Activated CD4-positive, CD25-positive, alpha-beta regulatory T cell treated with anti-CD3 and anti-CD28 coated beads, Interleukin-2, amount 50 U/mL, for 24 hours (primary cell): ENCODE data around the gene MPP1.
"Not testable (repeated sequence)": the region's sequence is repeated elsewhere in the genome, so short reads cannot be mapped to it uniquely, and the experiment has no call there.

ENCODE experiments used
- ATAC-seq, 2 donors: fragments of 150-1000 bp; cut with Tn5 transposase; one replicate each; pipeline ENCODE4 v1.10.0; 2021; ENCODE audit warnings: mild to moderate bottlenecking in 1 of 2, moderate library complexity in 1 of 2

Gene MPP1

GRCh38 chrX:154804957-154805695 is at the start of gene MPP1:
TSS of gene MPP1 (minus strand) at chrX:154805485. CDS start at chrX:154805373, 112 bp downstream.
- peak; percentile 81 to 82 for ATAC-seq

- no peak for ATAC-seq
These were observed 45.8 kb upstream of the MPP1 start for GRCh38 chrX:154850957-154851611.

- ATAC-seq = peak in 1 of 2 donors; percentile 30
These were observed 35.6 kb upstream of the MPP1 start for GRCh38 chrX:154840856-154841255.

- no peak for ATAC-seq
These were observed 30.9 kb upstream of the MPP1 start for GRCh38 chrX:154836163-154836562.

- no peak for ATAC-seq
These were observed 29.3 kb upstream of the MPP1 start, which contains the start of gene SMIM9 for GRCh38 chrX:154834562-154834961. TSS of gene SMIM9 (minus strand) at chrX:154834662. CDS start at chrX:154830856, 3,806 bp downstream.

GRCh38 chrX:154833746-154834274 is 28.5 kb upstream of the MPP1 start:
- no peak for ATAC-seq

GRCh38 chrX:154829926-154830442 is 24.7 kb upstream of the MPP1 start:
- no peak for ATAC-seq

- no peak for ATAC-seq
These were observed 23.8 kb upstream of the MPP1 start for GRCh38 chrX:154829134-154829533.

GRCh38 chrX:154828016-154828408 is 22.7 kb upstream of the MPP1 start:
- peak in 1 of 2 donors; percentile 7 for ATAC-seq

- peak; percentile 83 to 87 for ATAC-seq
These were observed 22.1 kb upstream of the MPP1 start for GRCh38 chrX:154827194-154828015.

- ATAC-seq = not testable (repeated sequence)
These were observed 20.3 kb upstream of the MPP1 start for GRCh38 chrX:154825586-154825985.

- no peak for ATAC-seq
These were observed 19.4 kb upstream of the MPP1 start for GRCh38 chrX:154824638-154825037.

GRCh38 chrX:154822029-154822428 is 16.7 kb upstream of the MPP1 start:
- ATAC-seq = no peak

GRCh38 chrX:154821523-154821922 is 16.2 kb upstream of the MPP1 start:
- ATAC-seq = no peak

GRCh38 chrX:154819771-154820341 is 14.6 kb upstream of the MPP1 start:
- ATAC-seq = no peak

GRCh38 chrX:154818916-154819770 is 13.9 kb upstream of the MPP1 start:
- no peak for ATAC-seq

GRCh38 chrX:154817048-154817618 is 11.8 kb upstream of the MPP1 start:
- not testable (repeated sequence) for ATAC-seq

- not testable (repeated sequence) for ATAC-seq
These were observed 11.1 kb upstream of the MPP1 start for GRCh38 chrX:154816326-154816898.

- no peak for ATAC-seq
These were observed 10.1 kb upstream of the MPP1 start for GRCh38 chrX:154815274-154815818.

- no peak for ATAC-seq
These were observed 8.5 kb upstream of the MPP1 start for GRCh38 chrX:154813801-154814200.
